Tibial artery (tissue), 4 donors: ENCODE measurements around the gene DUSP19.

Source experiments
- DNase-seq, 2 donors: peaks; one replicate each; pipeline ENCODE4 v3.0.0-alpha.2; 2019
- H3K27ac ChIP-seq, 2 donors: fragments of 200-600 bp; sonication (generic) in 1 of 2; 1 replicate in 1 of 2; 2 replicates in 1 of 2; pipeline ENCODE4 v1.5.1; 2018 to 2019; ENCODE audit warnings: mild to moderate bottlenecking in 1 of 2
- H3K27me3 ChIP-seq, 2 donors: fragments of 200-600 bp; sonication (generic) in 1 of 2; one replicate each; pipeline versions ENCODE4 v1.5.1 to v1.6.0; 2016 to 2019
- H3K36me3 ChIP-seq, 3 donors: fragments of 200-600 bp; sonication (generic) in 2 of 3; one replicate each; pipeline ENCODE4 v1.5.1; 2016 to 2019; ENCODE audit warnings: mild to moderate bottlenecking in 2 of 3
- H3K4me1 ChIP-seq, 4 donors: fragments of 200-600 bp; sonication (generic) in 2 of 4; 1 replicate in 3 of 4; 2 replicates in 1 of 4; pipeline ENCODE4 v1.5.1; 2016 to 2019
- H3K4me3 ChIP-seq, 2 donors: fragments of 200-600 bp; sonication (generic) in 1 of 2; 1 replicate in 1 of 2; 2 replicates in 1 of 2; pipeline ENCODE4 v1.5.1; 2018 to 2019; ENCODE audit warnings: mild to moderate bottlenecking in 2 of 2
- H3K9me3 ChIP-seq, 3 donors: fragments of 200-600 bp; sonication (generic) in 1 of 3; one replicate each; pipeline ENCODE4 v1.5.1; 2016 to 2019
- intact Hi-C: fragments of 100-400 bp; cut with DNase I; formaldehyde crosslinking; loops from one replicate; pipeline ENCODE4 v1.15.0; 2023; ENCODE audit warnings: low total_unique reads
- TF ChIP-seq, protein P1 (sequence below), 2 experiments: fragments of 200-600 bp in 1 of 2; fragments of 450-650 bp in 1 of 2; IDR thresholded peaks; one replicate each; pipeline ENCODE4 v1.5.1; 2017 to 2019; ENCODE audit warnings: antibody characterized with exemption in 2 of 2, mild to moderate bottlenecking in 1 of 2, moderate library complexity in 1 of 2

Gene DUSP19

DNA sequence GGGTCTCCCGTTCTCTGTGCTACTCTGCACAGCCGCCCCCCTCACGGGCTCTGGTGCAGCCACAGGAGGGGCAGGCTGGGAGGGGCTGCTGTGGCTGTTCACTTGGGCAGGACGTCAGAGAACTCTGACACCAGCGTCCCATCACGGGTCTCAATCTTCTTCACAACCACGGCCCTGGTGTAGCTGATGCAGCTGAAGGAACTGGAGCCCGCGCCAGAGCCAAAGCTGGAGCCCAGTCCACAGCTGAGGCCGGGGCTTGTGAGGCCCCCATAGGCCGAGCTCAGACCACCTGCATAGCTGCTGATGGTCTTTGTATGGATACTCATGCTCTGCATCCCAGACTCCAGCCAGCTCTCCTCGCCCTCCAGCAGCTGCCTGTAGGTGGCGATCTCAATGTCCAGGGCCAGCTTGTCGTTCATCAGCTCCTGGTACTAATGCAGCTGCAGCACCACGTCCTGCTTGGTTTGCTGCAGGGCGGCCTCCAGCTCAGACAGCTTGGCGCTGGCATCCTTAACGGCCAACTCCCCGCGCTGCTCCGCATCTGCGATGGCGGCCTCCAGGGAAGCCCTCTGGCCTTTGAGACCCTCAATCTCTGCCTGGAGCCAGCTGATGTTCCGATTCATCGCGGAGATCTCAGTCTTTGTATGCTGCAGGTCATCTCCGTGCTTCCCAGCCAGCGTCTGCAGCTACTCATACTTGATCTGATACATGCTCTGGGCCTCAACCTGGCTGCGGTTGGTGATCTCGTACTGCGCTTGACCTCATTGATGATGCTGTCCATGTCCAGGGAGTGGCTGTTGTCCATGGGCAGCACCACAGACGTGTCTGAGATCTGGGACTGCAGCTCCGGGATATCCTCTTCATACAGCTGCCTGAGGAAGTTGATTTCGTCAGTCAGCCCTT, 7.4 kb upstream of the DUSP19 start:
- H3K27ac ChIP-seq: no peak overlapping the region
- no peak overlapping the region for H3K4me3 ChIP-seq
- H3K27me3 ChIP-seq: peaks cover 0 to 10% of the 10 kb centered on the region in 2 donors
- no peaks in the 10 kb centered on the region for H3K36me3 ChIP-seq
- intact Hi-C loops: loop anchor here (10.0 kb wide), 1 partner anchor 54 kb away; the partner anchor contains the start of gene NUP35
- DNase-seq: peak; percentile 36 to 71
- no peaks in the 10 kb centered on the region for H3K9me3 ChIP-seq
- TF ChIP-seq, protein P1, sequence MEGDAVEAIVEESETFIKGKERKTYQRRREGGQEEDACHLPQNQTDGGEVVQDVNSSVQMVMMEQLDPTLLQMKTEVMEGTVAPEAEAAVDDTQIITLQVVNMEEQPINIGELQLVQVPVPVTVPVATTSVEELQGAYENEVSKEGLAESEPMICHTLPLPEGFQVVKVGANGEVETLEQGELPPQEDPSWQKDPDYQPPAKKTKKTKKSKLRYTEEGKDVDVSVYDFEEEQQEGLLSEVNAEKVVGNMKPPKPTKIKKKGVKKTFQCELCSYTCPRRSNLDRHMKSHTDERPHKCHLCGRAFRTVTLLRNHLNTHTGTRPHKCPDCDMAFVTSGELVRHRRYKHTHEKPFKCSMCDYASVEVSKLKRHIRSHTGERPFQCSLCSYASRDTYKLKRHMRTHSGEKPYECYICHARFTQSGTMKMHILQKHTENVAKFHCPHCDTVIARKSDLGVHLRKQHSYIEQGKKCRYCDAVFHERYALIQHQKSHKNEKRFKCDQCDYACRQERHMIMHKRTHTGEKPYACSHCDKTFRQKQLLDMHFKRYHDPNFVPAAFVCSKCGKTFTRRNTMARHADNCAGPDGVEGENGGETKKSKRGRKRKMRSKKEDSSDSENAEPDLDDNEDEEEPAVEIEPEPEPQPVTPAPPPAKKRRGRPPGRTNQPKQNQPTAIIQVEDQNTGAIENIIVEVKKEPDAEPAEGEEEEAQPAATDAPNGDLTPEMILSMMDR (IDR thresholded peaks at IDR 0.05): peak; percentile 20 to 31
- no peaks in the 10 kb centered on the region for H3K4me1 ChIP-seq

DNA sequence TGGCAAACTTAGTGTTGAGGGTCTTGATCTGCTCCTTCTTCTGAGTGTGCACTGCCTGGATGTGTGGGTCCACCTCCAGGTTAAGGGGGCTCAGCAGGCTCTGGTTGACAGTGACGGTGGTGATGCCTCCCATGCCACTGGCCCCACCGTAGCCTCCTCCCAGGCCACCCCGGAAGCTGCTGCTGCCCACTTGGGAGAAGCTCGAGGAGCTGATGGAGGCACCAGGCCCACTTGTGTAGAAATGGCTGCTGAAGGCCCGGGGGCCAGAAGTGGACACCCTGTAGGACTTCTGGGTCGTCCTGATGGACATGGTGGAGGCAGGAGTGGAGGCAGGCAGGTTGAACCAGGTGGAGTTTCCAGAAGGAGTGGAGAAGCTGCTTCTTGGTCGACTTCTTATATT, 6.4 kb upstream of the DUSP19 start:
- intact Hi-C loops: loop anchor here (10.0 kb wide), 1 partner anchor 53 kb away; the partner anchor contains the start of gene NUP35
- H3K27ac ChIP-seq: no peak overlapping the region
- TF ChIP-seq, protein P1 (IDR thresholded peaks at IDR 0.05): no peak
- no peak for DNase-seq
- peaks cover 0 to 10% of the 10 kb centered on the region in 2 donors for H3K27me3 ChIP-seq
- H3K36me3 ChIP-seq: no peaks in the 10 kb centered on the region
- no peak overlapping the region for H3K4me3 ChIP-seq
- H3K9me3 ChIP-seq: no peaks in the 10 kb centered on the region
- H3K4me1 ChIP-seq: no peaks in the 10 kb centered on the region

DNA sequence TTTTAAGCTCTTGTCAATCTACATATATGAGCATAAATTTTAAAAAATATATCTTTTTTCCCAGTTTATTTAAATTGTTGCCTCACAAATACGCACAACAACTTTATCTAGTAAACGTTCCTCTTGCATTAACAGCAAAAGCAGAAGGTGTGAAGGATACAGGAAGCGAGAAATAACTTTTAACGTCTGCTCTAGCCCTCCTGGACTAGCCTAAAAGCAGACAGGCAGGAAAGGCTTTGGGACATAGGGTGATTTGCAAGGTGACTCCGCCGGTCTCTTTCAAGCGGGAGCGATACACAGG, 434 bp upstream of the DUSP19 start:
- Histone ChIP-seq H3K9me3 (no peaks in the 10 kb centered on the region), H3K4me1 (peaks cover 0 to 30% (median 13%) of the 10 kb centered on the region in 4 donors), H3K27ac (peak overlapping the region; percentile 84 to 89), H3K36me3 (no peaks in the 10 kb centered on the region), H3K27me3 (no peaks in the 10 kb centered on the region), H3K4me3 (peak overlapping the region; percentile 63 to 64)
- TF ChIP-seq, protein P1 (IDR thresholded peaks at IDR 0.05): no peak
- intact Hi-C loops: loop anchor here (10.0 kb wide), 1 partner anchor 47 kb away; the partner anchor contains the start of gene NUP35
- DNase-seq: no peak

DNA sequence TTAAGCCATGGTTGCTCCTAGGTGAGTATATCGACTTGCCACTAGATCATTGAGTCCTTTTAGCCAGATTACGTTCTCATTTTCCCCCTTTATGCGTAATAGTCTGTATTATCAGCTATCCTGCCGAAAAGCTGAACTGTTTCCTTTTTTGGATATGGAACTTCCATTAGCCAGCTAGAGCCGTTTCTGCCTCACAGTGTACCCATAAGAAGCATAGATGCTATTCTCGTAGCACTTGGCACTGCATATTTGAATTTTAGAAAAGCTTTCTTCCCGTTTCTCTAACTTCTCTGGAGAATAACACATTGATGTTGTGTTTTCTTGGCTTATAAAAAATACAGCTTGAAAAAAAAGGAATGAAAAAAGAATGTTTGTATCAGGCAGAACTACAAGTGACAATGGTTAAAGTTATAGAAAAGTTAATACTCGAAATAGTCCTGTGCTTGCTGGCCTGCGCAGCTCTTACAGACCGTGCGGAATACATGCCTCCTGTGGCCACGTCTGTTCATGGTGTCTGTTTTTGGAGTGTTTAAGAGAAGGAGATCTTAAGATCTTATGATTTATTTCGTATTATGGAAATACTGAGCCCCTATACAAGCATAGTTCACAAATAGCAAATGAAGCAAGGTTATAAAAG, 710 bp downstream of the DUSP19 start:
- Histone ChIP-seq H3K4me3 (peak overlapping the region; percentile 63 to 64), H3K4me1 (peaks cover 0 to 30% (median 13%) of the 10 kb centered on the region in 4 donors), H3K27ac (peak overlapping the region; percentile 84 to 89), H3K27me3 (no peaks in the 10 kb centered on the region), H3K36me3 (no peaks in the 10 kb centered on the region), H3K9me3 (no peaks in the 10 kb centered on the region)
- DNase-seq: no peak
- TF ChIP-seq, protein P1 (IDR thresholded peaks at IDR 0.05): no peak
- intact Hi-C loops: loop anchor here (10.0 kb wide), 1 partner anchor 46 kb away; the partner anchor contains the start of gene NUP35

DNA sequence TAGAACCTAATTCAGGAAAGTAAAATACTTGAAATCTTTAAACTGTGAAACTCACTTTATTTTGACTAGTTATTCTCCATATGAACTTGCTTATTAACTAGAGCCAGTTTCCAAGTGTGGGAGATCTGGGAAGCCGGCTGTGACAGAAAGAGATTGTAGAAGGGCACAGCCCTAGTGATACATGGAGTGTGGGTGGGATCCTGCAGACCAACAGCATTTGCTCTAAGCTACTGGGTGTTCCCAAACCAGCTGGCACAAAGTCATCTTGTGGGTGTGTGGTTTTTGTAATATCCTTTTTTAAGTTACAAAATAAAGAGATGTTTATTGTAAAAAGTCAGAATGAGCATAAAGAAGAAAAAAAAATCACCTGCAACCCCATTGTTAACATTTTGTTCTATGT, 3.4 kb downstream of the DUSP19 start:
- intact Hi-C loops: no loop called here
- Histone ChIP-seq H3K27ac (peak overlapping the region in 1 of 2 donors; percentile 18), H3K4me3 (no peak overlapping the region), H3K4me1 (peaks cover 0 to 30% (median 13%) of the 10 kb centered on the region in 4 donors), H3K27me3 (no peaks in the 10 kb centered on the region), H3K9me3 (no peaks in the 10 kb centered on the region), H3K36me3 (no peaks in the 10 kb centered on the region)
- DNase-seq: no peak
- TF ChIP-seq, protein P1 (IDR thresholded peaks at IDR 0.05): no peak
